Measurements from ENCODE around the gene CLRN3.

CLRN3 gene

DNA sequence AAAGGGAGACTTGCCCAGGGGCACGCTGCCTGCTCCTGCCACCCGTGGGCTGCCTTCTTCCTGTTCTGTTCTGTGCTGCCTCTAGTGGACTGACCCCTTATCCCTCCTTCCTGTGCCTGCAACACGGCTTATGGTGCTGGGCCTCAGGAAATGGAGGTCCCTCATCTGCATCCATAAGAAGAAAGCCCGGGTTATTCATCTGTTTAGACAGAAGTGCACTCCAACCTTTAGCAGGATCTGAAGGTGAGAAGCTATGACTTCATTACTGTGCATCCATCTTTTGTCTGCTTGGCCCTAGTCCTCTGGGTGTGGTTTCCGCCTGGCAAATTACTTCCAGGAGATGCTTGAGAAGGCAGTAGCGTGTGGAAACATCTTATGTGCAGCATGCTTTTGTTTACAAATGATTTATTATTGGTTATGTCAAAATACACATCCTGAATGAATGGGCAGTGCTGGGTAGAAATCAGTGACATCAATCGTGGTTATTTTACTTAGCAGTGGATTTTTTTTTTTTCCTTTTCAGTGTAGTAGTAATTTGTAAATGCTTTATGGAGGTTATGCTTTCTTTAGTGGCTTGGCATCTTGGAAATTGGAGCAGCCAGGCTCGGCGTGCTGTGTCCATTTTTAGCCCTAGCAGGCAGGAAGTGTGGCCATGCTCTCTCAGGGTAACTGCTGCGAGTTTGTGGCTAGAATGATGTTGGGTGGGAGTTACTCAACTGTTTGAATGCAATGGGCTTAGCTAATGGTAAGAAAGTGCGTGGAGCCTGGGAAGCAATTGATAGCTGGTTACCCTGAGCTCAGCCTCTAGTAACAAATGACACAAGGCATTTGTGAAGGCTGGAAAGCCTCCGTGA is 26.9 kb upstream of the CLRN3 start:
- DNase-seq, result no peak

DNA sequence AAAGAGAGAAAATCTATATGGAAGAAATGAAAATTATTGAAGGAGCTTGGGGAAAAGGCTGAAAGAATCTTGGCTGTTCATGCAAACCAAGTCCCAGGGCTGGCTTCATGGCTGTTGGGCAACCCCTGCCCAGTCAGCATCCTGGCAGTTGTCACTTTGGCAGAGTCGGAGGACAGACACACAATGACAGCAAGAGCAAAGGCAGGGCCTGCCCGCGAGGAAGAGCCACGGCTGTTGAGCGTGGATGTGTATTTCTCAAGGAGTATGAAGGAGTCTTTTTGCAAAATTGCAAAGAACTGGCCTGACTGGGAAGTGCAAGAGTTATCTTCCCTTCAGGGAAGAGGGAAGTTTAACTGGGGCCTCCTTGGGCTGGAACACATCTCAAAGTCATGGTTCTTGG is 25.8 kb upstream of the CLRN3 start:
- DNase-seq, result no peak

DNA sequence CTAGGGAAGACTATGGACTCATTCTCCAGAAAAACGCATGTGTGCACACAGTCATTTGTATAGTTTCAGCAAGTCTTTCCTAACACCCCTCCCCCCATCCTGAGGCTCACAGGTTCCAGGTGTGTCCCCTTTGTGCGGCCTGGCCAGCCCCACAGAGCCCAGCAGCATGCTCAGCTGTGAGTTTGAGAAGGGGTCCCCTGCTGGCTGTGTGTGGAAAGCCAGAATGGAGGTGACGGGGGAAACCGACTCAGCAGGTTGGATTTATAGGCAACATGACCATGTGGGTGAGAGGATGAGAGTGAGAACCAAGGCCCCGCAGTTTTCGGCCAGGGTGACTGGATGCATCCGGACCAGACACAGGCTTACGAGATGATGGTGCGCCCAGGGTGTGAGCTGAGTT is 24.1 kb upstream of the CLRN3 start:
- DNase-seq, result no peak

DNA sequence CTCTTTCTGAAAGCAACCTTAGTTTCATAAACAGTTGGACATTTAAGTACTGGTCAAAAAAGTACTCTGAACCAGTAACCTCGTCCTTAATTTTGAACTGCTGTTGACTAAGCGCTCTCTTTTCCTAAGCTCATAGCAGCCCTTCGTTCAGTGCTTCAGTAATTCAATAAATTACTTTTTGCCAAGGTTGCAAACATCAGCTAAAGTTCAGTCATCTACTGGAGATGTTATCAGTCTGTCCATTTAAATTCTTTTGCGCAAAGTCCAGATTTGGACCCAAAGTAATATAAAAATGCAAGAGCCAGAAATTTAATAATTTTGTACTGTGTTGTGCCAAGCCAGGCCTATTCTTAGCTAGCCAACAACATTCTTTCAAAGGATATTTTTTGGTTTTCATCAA is 22.6 kb upstream of the CLRN3 start:
- DNase-seq, result no peak

DNA sequence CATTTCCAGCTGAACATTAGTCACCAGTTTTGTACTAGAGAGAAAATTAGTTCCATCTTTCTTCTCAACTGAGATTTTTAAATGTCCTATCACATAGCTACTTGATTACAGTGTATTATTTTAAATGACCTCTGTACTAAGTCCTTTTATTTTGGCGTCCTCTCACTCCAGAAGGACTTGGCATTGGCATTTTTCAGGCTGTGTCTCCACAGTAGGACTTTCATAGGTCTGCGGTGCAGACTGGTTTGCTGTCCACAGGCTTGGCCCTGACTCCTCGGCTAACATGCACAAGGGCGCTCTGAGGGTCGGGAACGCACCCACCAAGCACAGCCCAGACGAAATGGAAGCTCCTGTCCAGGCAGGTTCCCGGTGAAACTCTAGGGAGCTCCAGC is 20.6 kb upstream of the CLRN3 start:
- DNase-seq, result no peak

DNA sequence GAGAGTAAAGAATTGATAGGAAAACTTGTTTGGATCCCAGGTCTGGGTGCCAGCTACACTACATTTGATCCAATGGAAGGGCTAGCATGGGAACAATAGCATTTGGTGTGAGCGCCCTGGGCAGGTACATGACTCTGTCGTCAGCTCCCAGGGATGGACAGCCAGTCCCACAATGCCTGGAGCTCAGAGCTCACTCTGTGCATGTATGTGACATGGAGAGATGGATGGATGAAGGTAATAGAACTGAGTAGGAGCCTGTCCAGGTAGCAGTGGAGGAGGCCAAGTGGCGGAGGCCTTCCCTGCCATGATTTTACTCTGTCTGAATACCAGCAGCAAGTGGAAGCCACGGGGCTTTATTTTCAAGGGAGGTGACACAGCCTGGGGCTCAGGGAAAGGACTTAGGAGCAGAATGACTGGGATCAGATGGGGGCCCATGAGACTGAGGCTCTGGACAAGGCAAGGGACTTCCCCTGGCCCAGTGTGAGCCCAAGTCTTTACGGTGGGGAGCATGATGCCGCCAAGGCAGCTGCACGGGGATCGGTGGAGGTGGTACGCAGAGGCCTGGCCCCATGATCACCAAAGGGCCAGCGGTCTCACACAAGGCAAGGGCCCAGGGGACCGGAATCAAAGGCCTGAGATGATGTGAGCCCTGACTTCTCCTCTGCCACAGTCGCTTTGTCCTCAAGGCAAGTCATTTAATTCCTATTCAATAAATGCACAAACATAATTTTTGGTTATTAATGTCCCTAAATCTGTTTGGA is 20.0 kb upstream of the CLRN3 start:
- DNase-seq, result no peak

DNA sequence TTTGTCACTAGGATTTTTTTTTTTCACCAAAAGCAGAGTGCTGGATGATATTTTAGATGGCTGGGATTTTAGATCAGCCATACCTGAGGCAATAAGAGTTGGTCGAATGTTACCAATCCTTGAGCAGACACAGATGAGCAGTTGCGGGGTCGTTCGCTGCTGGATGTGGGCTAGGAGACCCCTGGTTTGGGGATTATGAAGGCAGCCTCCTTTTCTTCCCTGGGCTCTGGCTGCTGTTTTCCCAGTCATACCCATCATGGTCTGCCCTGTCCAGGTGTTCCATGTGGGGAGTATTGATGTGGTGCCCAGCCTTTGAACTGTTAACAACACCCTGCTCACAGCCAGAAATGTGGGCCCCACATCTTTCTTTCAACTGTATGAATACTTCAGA is 19.1 kb upstream of the CLRN3 start:
- no peak for DNase-seq

DNA sequence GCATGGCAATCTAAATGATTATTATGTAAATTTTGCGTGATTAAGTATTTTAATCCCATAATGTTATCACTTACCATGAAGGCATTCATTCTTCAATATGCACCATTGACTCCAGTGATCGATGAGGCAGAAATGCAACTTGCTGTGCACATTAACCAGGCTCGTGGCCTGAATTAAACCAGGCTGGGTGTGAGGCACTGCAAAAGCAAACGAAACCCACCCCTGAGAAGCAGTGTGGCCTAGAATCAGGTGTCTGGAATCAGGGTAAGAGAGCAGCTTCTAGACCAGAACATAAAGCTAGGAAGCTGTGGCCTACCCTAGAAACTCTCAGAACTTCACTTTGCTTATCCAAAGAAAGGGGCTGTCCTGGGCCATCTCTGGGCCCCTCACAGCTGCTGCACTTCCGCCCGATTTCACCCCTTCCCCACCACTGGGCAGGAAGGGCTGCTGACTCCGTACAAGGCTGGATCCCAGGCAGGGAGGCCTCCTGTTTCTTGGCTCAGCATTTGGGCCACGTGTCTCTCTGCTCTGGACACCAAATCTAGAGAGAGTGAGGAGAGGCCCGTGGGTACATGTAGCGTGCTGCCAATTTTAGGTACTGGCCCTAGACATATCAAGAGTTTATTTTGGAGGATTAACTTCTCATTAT is 18.6 kb upstream of the CLRN3 start:
- DNase-seq, result no peak

DNA sequence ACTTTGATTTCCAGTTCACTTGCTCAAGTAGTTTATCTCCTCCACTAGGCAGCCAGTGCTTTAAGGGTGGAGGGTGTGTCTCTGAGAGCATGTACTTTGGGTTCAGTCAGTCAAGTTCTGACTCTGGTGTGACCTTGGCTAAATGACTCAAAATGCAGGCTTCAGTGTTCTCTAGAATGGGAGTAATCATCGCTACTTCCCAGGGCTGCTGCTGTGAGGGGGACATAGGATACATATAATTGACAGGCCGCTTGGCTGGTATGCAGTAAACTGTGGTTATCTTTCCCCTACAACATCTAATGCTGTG is 17.7 kb upstream of the CLRN3 start:
- no peak for DNase-seq

DNA sequence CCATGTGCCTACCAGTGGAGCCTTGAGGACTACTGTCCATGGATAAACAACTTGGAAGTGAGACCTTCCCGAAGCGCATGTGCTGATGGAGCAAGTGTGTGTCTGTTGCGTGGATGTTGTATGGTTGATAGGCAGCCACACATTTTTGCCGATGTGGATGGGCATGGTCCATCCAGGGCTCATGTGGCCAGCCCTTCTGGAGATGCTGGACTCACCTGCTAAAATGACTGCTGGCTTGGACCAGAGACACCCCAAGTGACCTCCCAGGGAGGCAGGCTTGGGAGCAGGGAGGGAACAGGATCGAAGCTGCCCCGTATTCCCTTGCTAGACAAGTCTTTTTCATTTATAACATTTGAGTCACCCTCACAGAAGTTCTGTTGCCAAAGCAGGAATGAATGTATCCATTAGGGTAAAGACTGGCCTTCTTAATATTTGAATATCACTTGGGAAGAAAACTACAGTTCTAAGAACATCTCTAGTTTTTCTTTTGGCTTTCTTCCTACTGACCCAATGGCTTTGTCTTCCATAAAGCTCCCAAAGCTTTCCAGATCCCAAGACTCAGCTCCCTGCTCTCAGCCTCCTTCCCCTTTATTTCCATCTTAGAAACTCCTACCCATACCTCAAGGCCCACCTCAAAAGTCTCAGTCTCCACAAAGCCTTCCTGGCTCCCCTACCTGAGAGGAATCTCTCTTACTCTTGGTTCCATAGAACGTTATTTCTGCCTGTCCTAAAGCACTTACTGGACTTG is 17.1 kb upstream of the CLRN3 start:
- no peak for DNase-seq

DNA sequence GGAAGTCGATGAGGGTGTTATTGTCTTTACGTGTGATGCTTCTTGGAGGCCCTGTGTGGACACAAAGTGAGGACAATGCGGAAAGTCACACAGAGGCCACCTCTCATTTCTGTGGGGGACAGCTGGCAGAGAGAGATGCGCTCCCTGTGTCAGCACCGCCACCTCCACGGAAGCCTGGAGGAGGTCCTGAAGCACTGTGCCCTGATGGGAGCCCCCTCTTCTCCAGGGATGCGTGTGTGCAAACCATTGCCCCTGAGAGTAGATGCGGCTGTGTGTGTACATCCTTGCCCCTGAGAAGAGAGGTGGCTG is 16.2 kb upstream of the CLRN3 start:
- no peak for DNase-seq

DNA sequence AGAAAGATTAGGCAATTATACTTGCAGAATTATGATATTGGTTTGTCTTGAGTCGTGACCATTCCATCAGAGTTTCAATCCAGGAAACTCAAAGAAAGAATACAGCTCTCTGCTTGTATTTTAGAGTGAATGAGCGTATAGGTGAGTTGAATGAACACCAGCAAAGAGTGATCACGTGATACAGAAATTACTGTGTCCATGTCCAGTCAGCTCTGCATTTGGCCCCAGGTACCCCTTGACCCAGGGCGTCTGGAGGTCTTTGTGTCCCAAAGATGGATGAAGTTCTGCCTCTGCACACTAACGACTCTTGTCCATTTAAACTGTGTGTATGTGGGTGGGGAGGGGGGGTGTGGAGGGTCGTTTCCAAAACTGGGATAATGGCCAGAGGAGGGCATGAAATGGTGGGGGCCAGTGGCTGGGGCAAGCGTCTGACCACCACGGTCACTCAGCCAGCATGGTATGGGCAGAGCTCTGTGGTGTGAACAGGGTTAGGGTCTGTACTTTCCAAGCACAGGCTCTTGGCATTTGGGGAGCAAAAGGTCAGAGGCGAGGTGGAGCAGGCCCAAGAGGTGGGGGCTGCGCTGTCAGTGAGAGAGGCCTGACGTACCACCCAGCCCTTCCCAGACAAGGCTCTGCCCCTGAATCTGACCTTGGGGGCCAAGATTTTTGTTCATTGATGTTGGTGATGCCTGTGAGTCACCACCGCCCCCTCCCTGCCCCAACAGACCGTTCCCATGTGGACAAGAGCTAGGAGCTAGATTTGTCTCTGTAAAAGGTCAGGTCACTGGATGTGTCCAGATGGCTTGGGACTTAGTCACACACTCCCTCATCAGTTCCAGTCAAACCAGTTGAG is 15.6 kb upstream of the CLRN3 start:
- no peak for DNase-seq

DNA sequence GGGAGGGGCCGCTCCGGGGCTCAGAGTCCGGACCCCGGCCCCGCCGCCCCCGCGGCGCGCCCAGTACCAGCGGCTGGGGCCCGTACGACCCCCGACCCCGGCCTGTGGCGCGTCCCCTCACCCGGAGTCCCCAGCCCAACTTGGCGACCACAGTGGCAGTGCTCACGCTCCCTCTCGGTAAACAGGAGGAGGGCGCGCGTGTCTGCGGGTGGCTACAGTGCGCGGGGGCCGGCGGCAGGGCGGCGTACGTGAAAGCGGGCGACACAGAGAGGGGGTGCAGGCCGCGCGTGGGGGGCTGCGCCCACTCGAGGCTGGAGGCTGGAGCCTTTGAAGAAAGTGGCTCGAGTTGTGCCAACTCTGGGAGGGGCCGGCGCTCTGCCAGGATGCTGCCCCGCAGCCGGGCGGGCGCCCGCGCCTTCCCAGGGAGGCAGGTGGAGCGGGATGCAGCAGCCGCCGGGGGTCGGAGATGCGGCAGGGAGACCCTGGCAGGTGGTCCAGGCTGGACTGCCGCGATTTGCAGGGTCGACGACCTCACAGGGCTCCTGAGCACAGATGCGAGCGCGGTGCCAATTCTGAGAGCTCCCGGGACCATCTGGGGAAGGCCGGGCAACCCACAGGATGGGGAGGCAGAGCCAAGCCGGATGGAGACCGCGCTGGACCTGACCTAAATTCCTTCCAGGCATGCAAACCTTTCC is 14.8 kb upstream of the CLRN3 start:
- peak; percentile 24 for DNase-seq

DNA sequence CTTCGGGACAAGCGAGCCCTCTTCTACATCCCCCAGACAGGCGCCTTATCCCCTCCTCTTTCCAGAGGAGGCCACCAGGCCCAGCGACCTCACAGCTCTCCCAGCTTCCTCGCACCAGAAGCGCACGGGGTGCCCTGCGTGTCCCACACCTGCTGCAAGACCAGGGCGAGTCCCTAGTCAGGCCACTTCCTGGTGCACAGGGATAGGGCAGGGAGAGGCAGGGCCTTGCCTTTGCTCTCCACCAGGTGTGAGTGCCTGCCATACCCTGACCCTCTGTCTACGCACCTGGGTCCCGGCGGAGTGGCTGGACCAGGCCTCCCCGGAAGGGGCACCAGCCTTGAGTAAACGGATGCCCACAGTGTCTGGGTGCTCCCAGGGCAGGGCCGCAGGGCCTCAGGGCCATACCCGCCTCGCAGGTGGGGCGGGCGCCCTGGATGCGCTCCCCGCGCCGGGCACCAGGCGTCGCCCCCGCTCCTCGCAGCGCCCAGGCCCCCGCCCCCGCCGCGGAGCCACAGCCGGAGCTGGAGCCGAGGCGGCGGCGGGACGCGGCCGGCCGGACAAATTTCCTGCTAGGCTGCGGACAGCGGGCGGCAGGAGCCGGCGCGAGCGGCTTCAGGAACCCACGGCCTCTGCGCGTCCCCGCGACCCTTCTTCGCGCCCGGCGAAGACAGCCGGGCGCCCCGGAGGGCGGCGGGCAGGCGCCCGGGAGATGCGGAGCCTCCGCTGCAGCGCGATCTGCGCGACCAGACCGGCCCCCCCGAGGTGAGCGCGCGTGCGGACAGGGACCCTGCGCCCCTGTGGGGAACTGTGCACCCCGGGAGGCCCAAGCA is 14.0 kb upstream of the CLRN3 start, which contains the start of gene PTPRE:
TSS of gene PTPRE (plus strand) at position 556 of the 830 bp plus-strand sequence. CDS start 133,779 bp downstream, outside the sequence.
- peak; percentile 70 for DNase-seq

DNA sequence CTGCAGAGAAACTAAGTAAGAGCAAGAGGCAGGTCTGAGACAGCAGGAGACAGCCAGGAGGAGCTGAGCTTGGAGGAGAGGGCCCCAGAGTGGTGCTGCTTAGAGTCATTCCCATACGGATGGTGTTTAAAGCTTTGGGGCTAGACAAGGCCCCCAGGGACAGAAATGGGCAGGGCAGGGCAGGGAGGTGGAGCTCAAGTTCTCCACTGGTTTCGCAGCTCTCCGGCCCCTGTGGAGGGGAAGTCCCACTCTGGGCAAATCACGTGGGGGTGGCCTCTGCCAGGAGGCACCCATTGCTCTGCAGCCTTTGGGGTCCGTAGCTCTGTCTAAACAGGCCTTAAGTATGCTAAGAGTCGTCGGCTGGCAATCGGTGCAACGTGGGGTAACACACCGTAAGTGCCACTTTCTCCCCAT is 13.1 kb upstream of the CLRN3 start:
- no peak for DNase-seq

DNA sequence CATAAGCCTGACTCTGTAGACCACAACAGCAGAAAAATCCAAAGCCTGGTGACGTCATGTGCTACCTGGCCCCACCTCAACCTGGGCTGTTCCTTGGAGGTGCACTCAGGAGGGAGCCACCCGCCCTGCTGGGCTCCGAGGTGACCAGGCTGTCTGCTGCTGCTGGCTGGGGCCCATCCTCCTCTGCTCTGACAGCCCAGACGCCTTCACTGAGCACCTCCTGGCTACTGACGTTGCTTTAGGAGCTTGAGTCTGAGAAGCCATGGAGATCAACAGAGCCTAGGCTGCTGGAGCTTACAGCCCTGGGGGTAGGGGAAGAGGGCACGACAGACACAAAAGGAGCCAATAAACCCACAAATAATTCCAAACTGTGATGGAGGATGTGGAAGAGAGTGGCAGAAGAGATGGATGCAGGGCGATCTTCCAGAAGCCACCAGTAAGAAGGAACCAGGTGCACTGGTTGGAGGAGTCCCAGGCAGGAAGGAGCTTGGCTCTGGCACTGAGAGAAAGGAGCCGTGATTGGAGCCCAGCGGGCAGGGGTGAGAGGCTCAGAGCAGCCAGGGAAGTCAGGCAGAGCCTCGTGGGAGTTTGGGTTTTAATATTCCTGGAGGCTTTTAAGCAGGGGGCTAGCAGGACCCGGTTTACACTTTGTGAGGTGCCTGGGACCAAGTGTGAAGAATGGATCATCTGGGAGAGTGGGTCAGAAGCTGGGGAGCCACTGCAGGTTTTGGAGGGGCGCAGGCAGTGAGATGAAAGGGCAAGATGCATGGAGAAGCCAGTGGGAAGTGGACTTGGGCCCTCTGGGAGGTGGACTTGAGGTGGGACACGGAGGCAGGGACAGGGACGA is 12.5 kb upstream of the CLRN3 start:
- no peak for DNase-seq

DNA sequence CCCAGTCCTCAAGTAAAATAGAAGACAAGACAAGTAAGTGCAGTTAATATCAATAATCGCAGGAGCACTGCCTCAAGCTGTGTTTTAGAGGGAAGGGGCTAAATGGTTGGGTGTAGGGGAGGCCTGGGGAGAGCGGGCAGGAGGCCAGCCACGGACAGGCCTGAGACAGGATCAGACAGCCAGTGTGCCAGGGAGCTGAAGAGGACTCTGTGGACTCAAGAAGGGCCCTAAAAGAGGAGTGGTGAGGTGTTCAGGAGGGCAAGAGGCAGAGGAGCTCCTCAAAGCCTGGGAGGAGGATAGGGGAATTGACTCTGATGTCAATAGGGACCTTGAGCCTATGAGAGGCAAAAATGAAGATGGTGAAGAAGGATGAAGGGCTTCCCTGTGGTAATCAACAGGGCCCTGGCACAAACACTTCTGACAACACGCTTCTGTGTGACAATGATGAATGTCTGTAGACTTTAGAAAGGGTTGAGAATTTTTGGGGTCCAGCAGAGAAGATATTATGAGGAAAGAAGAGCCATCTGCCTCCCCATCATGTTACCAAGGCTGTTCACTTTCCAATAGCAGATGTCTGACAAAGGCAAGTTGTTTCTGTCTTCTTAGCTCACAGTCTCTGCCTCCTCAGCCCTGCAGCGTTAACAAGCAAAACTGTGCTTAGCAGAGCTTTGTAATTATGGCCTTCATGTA is 11.7 kb upstream of the CLRN3 start:
- DNase-seq, result no peak

DNA sequence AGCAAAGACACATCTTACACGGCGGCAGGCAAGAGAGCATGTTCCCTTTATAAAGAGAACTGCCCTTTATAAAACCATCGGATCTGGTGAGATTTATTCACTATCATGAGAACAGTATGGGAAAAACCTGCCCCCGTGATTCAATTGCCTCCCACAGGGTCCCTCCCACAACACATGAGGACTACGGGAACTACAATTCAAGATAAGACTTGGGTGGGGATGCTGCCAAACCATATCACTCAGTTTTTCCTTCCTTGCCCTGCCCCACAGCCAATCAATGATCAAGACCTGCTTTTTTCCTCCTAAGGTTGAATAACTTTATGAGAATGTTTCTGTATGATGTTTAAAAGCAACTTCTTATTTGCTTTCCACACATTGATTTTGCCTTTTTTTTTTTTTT is 11.0 kb upstream of the CLRN3 start:
- DNase-seq, result no peak

DNA sequence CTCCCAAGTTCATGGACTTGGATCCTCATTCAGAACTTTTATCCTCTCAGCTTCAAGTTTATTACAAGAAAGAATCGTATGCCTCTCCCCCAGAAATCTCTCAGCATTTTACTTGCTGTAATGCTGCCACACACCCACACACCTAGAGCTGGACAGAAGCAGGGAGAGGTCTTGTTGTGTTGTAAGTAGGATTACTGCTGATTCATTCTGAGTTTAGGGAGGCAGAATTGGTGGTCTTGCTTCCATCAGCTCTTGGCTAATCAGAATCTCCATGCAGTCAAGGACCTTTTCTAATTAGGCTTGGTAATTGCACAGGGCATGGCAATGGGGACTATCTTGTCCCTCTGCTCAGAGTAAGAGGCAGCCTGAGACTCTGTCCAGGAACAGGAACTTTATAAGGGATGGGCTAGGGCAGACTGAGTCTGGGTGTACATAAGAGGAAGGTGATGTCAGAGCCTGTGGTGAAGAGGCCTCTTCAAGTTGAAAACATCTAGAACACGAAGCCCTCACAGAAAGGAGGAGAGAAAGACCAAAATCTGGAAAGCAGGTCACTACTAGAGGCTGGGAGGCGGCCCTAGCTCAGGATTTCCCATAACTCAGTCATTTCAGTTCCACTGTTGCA is 7.1 kb upstream of the CLRN3 start:
- no peak for DNase-seq

Measured in activated CD8-positive, alpha-beta memory T cell treated with anti-CD3 and anti-CD28 coated beads, Interleukin-2, amount 50 U/mL, for 4 hours (primary cell).